Stimulated activated CD4-positive, alpha-beta T cell treated with anti-CD3 and anti-CD28 coated beads, TNF-alpha, amount 100 ng/mL, for 24 hours (primary cell): ENCODE results near the gene PTBP3.

Source experiments
- DNase-seq, 3 experiments: peaks; one replicate each; pipeline ENCODE4 v3.0.0-alpha.2; 2020; ENCODE audit warnings: low read depth in 3 of 3

The PTBP3 gene

GRCh38 chr9:112360047-112360804 lies 26.8 kb upstream of the PTBP3 start:
- DNase-seq = no peak

GRCh38 chr9:112355427-112355897 lies 22.0 kb upstream of the PTBP3 start:
- no peak for DNase-seq

GRCh38 chr9:112354081-112354743 lies 20.8 kb upstream of the PTBP3 start:
- no peak for DNase-seq

GRCh38 chr9:112352209-112352608 lies 18.8 kb upstream of the PTBP3 start:
- no peak for DNase-seq

- no peak for DNase-seq
Observed at GRCh38 chr9:112351184-112351583, 17.8 kb upstream of the PTBP3 start.

GRCh38 chr9:112349008-112349333 lies 15.6 kb upstream of the PTBP3 start:
- DNase-seq = no peak

- peak; percentile 51 to 76 (median 56) for DNase-seq
Observed at GRCh38 chr9:112348257-112349007, 15.0 kb upstream of the PTBP3 start.

- no peak for DNase-seq
Observed at GRCh38 chr9:112341730-112342129, 8.3 kb upstream of the PTBP3 start.

- no peak for DNase-seq
Observed at GRCh38 chr9:112339886-112340285, 6.5 kb upstream of the PTBP3 start.

GRCh38 chr9:112338561-112338960 lies 5.1 kb upstream of the PTBP3 start:
- no peak for DNase-seq

- DNase-seq = no peak
Observed at GRCh38 chr9:112337547-112337946, 4.1 kb upstream of the PTBP3 start.

GRCh38 chr9:112334432-112334841 lies 1.0 kb upstream of the PTBP3 start:
- DNase-seq = peak in 2 of 3 experiments; percentile 9 to 46

- peak; percentile 81 to 93 (median 90) for DNase-seq
Observed at GRCh38 chr9:112333639-112334431, 416 bp upstream of the PTBP3 start.

GRCh38 chr9:112332674-112332976 lies 794 bp downstream of the PTBP3 start:
- no peak for DNase-seq

- no peak for DNase-seq
Observed at GRCh38 chr9:112332214-112332613, 1.2 kb downstream of the PTBP3 start.

- DNase-seq = no peak
Observed at GRCh38 chr9:112331674-112331952, 1.8 kb downstream of the PTBP3 start.

GRCh38 chr9:112328545-112328944 lies 4.9 kb downstream of the PTBP3 start:
- DNase-seq = no peak

- no peak for DNase-seq
Observed at GRCh38 chr9:112327718-112328450, 5.5 kb downstream of the PTBP3 start.

GRCh38 chr9:112326194-112326593 lies 7.2 kb downstream of the PTBP3 start:
- DNase-seq = no peak

- no peak for DNase-seq
Observed at GRCh38 chr9:112325600-112325999, 7.8 kb downstream of the PTBP3 start.

GRCh38 chr9:112325127-112325526 lies 8.3 kb downstream of the PTBP3 start:
- no peak for DNase-seq
